ENCODE measurements around the gene DDX24.
A peak's percentile ranks its signal among the peaks of the same experiment; 100 is the strongest.

Gene DDX24

DNA sequence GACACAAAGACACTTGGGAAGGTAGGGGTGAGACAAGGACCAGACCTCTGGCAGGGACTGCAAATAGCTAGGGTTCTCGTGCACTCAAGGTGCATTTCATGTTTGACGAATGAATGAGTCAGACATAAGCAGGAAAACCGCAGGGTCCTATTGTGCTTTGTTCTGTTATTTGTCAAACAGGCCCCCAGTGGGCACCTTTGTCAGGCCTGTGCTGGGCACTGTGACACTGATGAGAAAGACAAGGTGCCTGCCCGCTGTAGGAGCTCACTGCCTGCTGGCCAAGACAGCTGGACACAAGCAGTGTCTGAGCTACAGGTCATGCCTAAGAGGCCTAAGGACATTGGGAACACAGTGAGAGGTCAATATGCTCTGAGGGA, 52.6 kb downstream of the DDX24 start:
- no peak for FAIRE-seq

DNA sequence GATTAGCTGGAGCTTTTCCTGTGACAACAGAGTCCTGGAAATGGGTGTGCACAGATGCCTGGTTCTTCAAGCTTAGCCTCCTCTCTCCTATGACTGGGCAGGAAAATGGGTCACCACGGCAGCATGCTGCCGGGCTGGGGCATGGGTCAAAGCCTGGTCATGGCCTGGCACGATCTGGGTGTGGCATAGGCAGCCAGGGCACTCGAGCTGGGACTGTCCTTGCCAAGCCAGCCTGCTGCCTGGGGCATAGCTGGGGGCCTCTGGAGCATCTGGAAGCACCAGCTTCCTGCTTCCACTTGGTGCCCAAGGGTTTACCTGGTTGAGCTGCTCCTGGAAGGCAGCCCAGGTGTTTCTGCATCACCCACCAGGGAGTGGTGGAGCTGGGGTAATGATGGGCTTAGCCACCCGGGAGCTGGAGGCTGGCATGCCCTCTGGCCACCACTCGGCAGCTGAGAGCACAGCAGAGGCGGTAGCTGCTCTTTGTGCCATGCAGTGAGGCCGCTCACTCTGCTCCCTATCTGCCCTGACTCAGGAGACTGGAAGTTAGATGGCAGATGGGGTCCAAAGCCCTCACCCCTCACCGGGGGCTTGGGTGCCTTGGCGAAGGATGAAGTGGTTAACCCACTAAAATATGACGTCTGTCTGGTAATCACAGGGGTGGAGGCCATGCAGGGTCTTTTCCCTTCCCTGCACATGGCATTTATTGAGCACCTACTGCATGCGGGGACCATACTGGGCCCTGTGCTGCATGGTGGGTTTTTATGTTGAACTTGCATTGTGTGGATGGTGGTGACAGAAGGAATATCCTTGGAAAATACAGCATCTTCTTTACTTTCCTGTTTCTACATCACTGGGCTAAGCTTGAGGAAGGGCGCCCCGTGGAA, 53.2 kb downstream of the DDX24 start:
- FAIRE-seq: no peak

DNA sequence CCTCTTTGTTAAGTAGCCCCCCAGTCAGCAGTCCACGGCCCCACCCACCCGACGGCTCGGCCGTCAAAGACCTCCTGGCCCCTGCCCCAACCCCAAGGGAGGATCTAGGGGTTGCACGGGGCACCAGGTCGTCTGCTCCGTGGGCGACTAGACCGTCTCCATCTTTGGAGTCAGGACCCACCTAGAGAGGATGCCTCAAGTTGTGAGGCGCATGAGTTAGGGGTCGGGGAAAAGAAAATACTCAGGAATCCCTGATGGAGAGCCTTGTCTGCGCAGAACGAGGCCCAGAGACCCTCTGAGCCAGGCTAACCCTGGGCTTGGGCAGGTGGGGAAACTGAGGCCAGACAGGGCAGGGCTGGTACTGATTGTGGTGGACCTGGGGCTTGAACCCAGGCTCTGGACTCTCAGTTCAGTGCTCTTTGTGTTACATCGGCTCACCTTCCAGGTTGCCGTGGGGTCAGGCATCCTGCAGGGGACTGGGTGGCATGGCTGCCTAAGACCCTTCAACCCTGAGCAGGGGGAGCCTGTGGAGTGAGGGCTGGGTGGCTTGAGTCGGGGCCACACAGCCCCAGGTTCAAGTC, 54.0 kb downstream of the DDX24 start:
- no peak for FAIRE-seq

DNA sequence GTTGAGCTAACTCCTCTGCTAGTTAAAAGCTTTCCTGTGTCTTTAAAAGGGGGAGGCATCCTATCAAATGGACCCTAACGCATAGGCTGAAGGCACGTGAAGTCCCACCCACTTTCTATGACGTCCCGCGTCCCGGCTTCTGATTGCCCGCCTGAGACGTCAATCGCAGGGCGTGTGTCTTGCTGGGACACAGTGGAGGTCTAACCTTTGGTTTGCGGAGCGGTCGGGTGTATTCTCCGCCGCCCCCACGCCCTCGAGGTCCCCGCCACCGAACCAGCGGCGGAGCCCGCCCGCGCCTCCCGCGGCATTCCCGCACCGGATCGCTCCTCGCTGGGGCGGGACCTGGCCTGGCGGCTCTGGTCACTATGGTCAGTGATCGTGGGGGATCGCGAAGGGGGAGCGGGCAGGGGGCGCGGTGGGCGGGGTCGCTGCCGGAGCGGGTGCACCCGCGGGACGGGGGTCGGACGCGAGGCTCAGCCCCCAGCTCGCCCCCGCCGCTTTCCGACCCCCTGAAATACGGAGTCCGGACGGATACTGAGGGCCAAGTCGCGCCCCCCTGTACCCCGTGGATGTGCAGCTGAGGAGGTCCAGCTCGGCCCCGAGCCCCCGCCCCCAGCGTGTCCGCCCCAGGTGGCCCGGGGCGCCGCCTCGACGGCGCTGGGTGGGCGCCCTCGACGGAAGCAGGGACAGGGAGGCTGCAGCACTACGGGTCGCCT, 54.7 kb downstream of the DDX24 start, which contains the start of gene OTUB2:
Gene OTUB2, plus strand, starts transcription at position 168 of the 716 bp plus-strand sequence. Its CDS starts 198 bp downstream, at position 366.
- FAIRE-seq: peak; percentile 94

DNA sequence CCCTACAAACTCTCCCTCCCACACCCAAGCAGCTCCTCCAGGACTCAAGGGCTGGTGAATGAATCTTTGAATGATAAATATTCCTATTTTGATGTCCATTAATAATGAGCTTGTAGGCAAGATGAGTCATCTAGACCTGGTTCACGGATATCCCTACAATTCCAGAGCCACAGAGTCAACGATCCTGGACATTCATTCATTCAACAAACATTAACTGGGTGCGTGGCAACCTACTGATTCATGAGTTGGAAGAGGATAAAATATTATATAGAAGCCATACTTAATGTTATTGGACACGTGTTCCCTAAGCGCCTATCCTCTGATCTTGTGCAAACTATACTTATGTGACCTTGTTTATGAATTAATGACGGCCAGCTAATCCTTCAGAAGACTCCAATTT, 55.3 kb downstream of the DDX24 start:
- no peak for FAIRE-seq

DNA sequence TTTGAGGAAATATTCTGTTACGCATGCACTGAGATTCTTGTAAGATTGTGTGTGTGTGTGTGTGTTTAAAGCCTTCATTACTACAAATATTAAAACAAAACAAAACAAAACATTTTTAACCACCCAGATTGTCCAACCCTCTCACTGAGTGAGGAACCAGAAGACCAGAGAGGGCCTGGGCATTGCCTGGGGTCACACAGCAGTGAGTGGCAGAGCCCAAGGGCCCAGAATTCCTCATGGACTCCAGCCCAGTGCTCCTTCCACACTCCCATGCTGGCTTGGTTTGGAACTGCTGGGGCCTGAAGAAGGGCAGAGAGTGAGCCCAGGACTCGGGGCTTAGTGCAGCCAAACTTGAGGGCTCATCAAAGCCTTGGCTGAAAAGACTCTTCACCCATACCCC, 56.5 kb downstream of the DDX24 start:
- no peak for FAIRE-seq

DNA sequence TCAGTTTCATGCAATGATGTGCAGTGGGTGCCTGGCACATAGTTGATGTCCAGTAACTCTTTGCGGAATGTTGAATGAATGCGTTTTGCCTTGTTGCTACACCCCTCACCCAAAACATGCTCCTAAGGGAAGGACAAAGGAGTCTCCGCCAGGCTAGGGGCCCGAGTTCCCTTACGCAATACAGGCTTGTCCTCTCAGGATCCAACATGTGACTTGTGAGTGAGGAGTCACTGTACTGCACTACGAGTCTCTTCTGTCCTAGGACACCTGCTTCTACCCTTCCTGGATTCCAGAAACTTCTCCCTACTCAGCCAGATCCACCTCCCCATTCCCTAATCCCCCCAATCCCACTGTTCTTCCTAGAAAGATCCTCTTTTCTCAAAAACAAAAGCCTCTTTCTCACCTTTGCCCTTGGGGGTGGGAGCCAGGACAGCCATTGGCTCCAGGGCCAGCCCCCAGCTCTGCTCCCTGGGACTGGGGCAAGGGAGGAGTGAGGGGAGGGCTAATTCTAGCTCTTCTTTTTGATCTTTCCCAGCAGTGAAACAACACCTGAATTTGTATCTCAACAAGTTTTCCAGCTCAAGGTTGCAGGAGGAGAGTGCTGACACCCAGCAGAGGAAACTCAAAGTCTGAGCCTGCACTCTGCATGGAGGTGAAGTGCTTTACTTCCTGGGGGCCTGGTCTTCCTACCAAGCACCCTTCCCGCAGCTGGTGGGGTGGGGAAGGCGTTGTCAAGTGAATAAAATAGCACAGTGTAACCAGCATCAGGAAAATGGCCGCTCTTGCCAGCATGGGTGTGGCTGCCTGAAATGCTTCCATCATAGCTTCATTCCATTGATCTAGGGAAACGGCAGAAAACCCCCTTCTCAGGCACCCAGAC, 58.2 kb downstream of the DDX24 start:
- no peak for FAIRE-seq

DNA sequence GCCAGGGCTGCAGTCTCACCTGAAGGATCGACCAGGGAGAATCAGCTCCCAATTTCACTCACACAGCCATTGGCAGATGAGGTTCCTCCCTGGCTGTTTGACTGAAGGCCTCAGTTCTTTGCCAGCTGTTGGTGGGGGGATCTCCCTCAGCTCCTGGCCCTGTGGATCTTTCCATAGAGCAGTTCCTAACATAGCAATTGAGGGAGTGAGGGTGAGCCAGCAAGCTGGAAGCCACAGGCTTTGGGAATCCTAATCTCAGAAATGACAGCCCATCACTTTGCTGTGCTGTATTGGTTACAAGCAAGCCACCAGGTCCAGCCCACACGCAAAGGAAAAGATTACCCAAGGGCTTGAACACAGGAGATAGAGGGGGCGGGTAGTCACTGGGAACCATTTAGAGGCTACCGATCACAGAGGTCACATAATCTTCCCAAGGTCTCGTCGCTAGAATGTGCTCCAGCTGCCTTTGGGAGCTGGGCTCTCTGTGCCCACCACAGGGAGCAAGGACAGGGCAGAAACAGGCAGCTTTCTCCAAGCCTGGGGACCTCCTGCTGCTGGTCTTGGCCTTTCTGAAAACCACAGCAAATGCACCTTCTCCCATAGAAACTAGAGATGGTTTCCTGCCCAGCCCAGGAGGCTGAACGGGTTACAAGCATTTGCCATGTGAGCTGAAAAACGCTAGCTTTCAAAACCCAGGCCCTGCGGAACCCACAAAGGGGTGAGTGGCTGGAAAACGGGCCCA, 59.4 kb downstream of the DDX24 start:
- no peak for FAIRE-seq

DNA sequence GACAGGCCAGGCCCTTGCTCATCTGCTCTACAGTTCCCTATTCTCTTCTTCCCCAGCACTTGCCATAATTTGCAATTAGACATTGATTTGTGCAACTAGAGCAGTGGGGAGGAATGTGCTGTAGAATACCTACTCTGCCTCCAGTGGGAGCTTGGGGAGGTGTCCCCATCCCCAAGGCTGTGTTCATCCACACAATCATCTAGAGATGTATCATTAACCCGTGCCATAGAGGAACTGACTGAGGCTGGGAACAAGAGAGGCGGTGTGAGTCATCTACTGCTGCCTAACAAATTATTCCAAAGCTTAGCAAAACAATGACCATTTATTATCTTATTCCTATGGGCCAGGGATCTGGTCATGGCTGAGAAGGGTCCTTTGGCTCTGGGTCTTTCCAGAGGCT, 60.0 kb downstream of the DDX24 start:
- FAIRE-seq: no peak

DNA sequence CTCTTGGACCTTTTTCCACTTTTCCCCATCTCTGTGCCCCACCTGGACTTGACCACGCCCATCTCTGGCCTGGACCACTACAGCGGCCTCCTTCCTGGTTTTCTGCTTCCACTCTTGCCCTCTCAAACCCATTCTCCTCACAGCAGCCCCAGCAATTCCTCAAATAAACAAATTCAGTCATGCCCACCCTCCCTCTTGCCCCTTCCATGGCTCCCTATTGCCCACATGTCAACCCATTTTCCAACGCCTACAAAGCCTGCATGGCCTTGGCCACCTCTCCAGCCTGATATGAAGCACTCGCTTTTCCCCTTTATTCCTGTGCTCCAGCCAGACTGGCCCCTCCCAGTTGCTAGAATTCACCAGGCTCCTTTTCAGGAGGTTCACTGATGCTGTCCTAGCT, 60.7 kb downstream of the DDX24 start:
- FAIRE-seq: no peak

DNA sequence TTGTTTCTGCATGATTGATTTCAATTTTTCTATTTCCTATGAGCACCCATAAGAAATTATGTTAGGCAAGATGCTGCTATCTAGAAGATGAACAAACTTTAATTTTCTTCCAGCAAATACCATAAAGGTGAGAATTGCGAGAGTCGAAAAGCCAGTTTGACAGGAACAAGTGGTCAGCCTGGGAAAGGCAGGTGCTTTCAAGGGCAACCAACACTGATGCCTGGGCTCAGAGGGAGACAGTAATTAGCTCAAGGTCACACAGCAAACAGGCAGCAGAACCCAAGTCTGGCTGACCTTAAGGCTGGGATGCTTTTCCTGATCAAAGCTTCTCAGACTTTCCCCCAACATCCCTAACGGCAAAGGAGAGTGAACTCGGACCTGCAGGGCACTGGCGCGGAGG, 61.7 kb downstream of the DDX24 start:
- FAIRE-seq: no peak

DNA sequence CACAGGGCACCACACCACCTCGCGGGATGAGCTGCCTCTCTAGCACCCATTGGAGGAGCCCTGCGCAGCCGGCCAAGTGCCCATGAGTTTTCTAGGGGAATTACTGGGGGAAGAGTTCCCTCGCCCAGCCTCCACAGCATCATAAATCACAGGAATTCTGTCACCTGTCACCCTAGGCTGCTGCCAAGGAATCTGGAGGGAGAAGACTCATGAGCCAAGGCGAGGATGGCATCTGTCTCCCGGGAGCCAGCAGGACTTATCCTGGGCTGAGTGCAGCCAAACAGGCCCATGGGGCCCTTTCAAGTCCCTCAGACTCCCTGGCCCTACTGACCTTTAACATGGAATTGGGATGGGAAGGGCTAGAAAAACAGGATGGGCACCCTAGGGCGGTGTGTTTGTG, 62.7 kb downstream of the DDX24 start:
- FAIRE-seq: no peak

DNA sequence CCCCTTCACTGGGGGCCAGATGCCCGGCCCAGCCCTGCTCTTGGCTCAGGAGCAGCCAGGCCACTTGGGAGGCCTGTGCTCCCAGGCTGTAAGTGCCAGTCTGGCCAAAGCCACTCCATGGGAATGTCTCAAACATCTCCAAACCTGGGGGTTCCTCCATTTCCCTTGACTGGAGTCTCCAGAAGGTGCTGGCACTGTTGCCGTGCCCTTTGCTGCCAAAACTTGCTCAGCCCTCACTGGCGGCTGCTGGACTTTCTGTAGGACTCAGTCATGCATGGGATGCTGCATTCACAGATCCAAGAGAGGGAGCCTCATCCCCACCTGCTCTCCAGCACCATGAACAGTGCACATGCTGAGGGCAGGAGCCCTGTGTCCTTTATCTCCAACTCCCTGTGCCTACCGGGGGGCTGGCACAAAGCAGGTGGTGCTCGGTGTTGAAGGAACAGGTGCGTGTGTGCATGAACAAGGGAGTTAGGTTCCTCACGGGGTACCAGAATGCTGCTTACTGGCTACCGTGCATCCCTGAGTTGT, 64.5 kb downstream of the DDX24 start:
- no peak for FAIRE-seq

DNA sequence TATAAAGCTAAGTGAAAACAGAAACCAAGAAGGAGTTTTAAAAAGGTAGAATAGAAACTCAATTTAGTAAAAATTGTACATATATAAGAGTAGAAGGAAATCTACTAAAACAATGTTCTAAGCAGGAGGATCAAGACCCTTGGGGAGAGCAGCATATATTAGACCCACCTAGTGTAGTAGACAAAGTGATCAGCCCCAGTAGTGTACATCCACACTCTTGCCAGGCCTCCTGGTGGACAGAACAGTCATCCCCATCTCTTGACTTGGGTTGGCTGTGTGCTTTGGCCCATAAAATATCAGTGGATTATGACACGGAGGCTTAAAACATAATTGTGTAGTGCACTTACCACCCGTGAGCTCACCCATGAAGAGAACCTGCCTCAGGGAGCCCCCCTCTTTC, 65.8 kb downstream of the DDX24 start:
- no peak for FAIRE-seq

DNA sequence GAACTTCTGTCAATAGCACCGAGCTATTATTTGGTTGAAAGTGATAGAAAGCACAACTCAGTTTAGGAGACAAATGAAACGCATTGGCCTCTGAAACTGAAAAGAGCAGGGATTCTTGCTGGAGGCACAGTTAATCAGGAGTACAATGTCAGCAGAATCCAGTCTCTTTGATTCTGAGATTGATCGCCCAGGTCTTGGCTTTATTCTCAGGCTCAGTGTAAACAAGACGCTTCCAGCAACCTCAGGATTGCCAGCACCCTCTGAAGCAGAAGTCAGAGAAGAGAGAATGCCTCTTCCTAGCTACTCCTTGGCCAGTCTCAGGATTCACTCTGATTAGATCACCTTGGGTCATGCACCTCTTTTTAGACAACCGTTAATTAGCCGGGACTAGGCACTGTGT, 66.6 kb downstream of the DDX24 start:
- no peak for FAIRE-seq

DNA sequence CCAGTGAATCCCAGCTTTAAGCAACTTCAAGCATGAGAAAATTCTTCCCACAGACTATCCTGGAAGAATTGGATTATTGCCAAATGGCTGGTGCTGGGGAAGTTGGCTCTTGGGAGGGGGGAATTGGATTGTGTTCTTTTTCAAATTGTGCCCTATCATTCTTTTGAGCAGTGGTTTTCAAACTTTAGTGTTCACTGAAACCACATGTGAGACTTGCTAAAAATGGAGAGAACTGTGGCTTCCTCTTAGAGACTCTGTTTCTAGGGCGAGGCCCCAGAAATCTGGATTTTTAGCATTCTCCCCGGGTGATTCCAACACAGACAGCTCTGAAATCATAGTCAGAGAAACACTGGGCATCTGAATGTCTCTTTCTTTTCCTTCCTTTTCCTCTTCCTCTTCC, 69.2 kb downstream of the DDX24 start:
- FAIRE-seq: no peak

DNA sequence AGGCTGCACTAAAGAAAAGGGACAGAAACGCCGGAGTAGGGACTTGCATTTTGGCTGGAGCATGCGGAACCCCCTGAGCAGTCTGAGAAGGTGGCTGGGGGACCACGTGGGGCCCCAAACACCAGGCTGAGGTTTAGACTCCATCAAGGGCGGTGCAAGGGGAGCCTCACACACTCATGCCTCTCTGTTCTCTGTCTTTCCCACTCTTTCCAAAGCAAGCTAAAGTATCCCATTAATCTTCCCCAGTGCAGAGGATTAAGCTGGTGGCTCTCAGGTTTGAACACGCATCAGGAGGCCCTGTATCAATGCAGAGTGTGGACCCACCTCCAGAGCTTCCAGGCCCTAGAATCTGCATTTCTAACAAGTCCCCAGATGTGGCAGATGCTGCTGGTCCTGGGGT, 70.4 kb downstream of the DDX24 start:
- no peak for FAIRE-seq

DNA sequence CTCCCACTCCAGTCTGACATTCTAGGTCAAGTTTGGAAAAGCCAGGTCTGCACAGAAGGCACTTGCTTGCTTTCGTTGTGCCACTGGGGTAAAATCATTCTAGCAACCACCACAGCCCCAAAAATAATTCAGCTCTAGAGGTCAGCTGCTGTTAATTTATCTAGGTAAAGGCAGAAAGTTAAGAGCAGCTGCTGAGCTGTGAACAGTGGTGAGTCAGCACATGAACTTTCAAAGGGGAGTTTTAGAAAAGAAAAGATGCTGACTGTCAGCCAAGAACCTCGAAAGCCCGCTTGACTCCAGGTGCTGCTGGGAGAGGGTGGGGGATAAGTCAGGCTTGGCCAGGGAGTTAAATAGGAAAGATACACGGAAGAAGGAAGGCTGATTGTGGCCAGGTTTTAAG, 71.2 kb downstream of the DDX24 start:
- FAIRE-seq: no peak

DNA sequence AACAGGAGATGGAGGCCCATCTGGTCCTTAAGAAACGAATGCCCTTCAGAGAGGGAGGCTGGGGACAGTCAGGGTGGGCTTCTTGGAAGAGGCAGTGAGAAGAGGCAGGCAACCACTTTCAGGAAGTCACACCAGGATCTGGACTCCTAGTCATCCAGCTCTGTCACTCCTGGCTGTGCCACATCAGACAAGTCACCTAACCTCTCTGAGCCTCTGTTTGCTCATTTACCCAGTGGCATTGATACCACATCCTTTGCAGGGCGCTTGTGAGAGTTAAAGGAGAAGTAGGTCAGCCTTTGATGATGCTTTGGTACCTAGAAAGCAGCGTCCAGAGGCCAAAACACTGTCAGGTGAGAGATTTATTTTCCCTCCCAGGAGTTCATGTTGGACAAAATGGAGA, 72.8 kb downstream of the DDX24 start:
- no peak for FAIRE-seq

DNA sequence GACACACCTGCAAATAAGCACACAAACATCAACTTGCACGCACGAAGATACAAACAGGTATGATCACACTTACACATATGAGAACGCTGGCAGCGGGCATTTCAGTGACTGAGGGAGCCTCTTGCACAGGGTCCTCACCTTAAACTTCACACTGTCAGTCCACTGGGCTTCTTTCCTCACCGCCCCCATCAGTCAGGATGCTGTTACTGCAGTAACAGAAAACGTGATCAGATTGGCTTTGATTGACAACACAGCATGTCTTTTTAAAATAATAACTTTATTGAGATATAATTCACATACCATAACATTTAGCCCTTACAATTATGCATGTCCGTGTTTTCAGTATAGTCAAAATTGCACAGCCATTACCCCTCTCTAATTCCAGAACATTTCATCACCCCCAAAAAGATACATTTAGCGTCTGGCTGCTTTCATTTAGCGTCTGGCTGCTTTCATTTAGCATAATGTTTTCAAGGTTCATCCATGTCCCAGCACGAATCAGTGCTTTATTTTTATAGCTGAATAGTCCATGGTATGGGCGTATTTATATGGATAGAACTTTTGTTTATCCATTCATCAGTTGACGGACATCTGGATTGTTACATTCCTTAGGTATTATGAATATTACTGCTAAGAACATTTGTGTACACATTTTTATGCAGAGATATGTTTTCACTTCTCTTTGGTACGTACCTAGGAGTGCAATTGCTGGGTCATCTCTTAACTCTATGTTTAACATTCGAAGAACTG, 75.5 kb downstream of the DDX24 start:
- FAIRE-seq: no peak

DNA sequence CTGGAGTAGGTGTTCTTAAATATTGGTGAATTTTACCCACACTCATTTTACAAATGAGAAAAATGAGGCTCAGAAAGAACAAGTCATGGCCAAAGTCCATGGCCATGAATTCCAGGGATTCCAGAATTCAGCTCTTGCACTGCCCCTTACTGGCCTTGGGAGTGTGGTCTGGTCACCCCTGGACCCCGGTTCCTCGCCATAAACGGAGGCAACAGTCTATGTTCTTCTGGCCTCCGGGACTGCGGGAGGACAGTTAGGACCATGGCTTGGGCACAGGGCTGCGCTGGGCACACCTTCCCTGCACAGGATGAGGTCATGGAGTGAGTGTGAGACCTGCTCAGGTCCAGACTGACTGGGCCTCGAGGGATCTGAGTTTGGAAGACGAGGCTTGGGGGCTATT, 77.0 kb downstream of the DDX24 start:
- FAIRE-seq: no peak

Data from TTC549 (cell line).